Breast epithelium (tissue), 3 donors: ENCODE data around the gene LIMS1.

Experiments
- POLR2AphosphoS5 ChIP-seq, 3 donors: sonication (generic); formaldehyde crosslinking; IDR thresholded peaks; one replicate each; pipeline ENCODE4 v1.6.1; 2017; ENCODE audit warnings: antibody characterized with exemption in 3 of 3
- TF ChIP-seq, protein P1 (sequence below), 3 donors: fragments of 450-650 bp; IDR thresholded peaks; one replicate each; pipeline ENCODE4 v1.5.1; 2016 to 2017; ENCODE audit warnings: antibody characterized with exemption in 3 of 3, mild to moderate bottlenecking in 3 of 3, moderate library complexity in 3 of 3

DNA sequence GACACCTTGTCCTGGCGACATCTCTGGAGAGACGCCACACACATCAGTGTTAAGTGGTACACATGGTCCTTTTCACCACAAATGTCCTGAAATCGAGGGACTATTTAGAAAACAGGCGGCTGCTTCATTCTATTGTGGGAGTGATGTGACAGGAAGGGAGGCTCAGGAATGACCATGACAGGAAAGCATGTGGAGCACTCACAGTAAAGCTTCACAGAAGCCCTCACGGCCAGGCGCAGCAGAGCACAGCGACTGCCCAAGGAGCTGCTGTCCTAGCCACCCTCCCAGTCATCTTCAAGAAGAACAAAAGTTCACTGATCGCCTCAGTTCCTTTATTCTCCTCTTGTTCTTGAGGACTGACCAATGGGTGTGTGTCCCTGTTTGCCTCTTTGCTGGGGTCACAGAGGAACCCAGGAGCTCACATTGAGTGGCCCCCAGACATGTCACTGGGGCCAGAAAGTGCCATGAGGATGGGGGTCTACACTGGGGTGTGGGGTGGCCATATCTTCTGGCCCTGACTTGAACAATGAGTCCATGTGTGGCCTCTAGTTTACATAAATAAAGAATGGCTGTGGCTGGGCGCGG, 100.4 kb downstream of the LIMS1 start:
- TF ChIP-seq POLR2AphosphoS5 (IDR thresholded peaks at IDR 0.05) = no peak
- TF ChIP-seq, protein P1, sequence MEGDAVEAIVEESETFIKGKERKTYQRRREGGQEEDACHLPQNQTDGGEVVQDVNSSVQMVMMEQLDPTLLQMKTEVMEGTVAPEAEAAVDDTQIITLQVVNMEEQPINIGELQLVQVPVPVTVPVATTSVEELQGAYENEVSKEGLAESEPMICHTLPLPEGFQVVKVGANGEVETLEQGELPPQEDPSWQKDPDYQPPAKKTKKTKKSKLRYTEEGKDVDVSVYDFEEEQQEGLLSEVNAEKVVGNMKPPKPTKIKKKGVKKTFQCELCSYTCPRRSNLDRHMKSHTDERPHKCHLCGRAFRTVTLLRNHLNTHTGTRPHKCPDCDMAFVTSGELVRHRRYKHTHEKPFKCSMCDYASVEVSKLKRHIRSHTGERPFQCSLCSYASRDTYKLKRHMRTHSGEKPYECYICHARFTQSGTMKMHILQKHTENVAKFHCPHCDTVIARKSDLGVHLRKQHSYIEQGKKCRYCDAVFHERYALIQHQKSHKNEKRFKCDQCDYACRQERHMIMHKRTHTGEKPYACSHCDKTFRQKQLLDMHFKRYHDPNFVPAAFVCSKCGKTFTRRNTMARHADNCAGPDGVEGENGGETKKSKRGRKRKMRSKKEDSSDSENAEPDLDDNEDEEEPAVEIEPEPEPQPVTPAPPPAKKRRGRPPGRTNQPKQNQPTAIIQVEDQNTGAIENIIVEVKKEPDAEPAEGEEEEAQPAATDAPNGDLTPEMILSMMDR (IDR thresholded peaks at IDR 0.05) = no peak
